ENCODE results near the gene ATP8B3.
A peak's percentile ranks its signal among the peaks of the same experiment; 100 is the strongest.

The ATP8B3 gene

GRCh38 chr19:1768918-1769644, 43.0 kb downstream of the ATP8B3 start:
- Histone ChIP-seq H4K20me1 (ENCODE audit: insufficient read depth, low read length) (no peaks in the 10 kb centered on the region), H3K4me3 (ENCODE audit: low read depth in 1 of 2, low read length in 2 of 2) (no peak overlapping the region), H3K4me1 (ENCODE audit: insufficient read depth, low read length) (peaks cover 16% of the 10 kb centered on the region), H3K9me3 (ENCODE audit: insufficient read depth, low read length, severe bottlenecking) (peaks cover 11% of the 10 kb centered on the region), H3K9ac (ENCODE audit: low read depth, low read length) (no peak overlapping the region), H3K27ac (ENCODE audit: low read length) (no peak overlapping the region), H3K36me3 (ENCODE audit: insufficient read depth, low read length) (no peaks in the 10 kb centered on the region), H3K27me3 (ENCODE audit: insufficient read depth, low read length, poor library complexity) (no peaks in the 10 kb centered on the region), H2AFZ (ENCODE audit: low read depth, low read length) (no peak overlapping the region), H3K79me2 (ENCODE audit: insufficient read depth, low read length) (no peaks in the 10 kb centered on the region), H3K4me2 (ENCODE audit: insufficient read depth, low read length) (no peak overlapping the region)
- ATAC-seq (ENCODE audit: insufficient read depth, low read depth) = no peak
- no peak for DNase-seq
- no peak for TF ChIP-seq CTCF (IDR thresholded peaks at IDR 0.05; ENCODE audit: borderline replicate concordance, extremely low read depth, low read length, poor library complexity, severe bottlenecking)
- TF ChIP-seq EZH2 (IDR thresholded peaks at IDR 0.05; ENCODE audit: borderline replicate concordance, low read depth, low read length, severe bottlenecking) = no peak

- Histone ChIP-seq H3K4me2 (ENCODE audit: insufficient read depth, low read length) (peak overlapping the region; percentile 46; the same call in 1 of the 2 replicates), H4K20me1 (ENCODE audit: insufficient read depth, low read length) (no peaks in the 10 kb centered on the region), H2AFZ (ENCODE audit: low read depth, low read length) (no peak overlapping the region), H3K79me2 (ENCODE audit: insufficient read depth, low read length) (no peaks in the 10 kb centered on the region), H3K36me3 (ENCODE audit: insufficient read depth, low read length) (no peaks in the 10 kb centered on the region), H3K27ac (ENCODE audit: low read length) (no peak overlapping the region), H3K9ac (ENCODE audit: low read depth, low read length) (0 out of 2 replicates have a peak overlapping the region, but pooled peaks have one; percentile 21), H3K27me3 (ENCODE audit: insufficient read depth, low read length, poor library complexity) (no peaks in the 10 kb centered on the region), H3K4me3 (ENCODE audit: low read depth in 1 of 2, low read length in 2 of 2) (no peak overlapping the region), H3K4me1 (ENCODE audit: insufficient read depth, low read length) (peaks cover 16% of the 10 kb centered on the region), H3K9me3 (ENCODE audit: insufficient read depth, low read length, severe bottlenecking) (peaks cover 11% of the 10 kb centered on the region)
- TF ChIP-seq EZH2 (IDR thresholded peaks at IDR 0.05; ENCODE audit: borderline replicate concordance, low read depth, low read length, severe bottlenecking) (no peak), CTCF (IDR thresholded peaks at IDR 0.05; ENCODE audit: borderline replicate concordance, extremely low read depth, low read length, poor library complexity, severe bottlenecking) (peak; percentile 34)
- DNase-seq (no peak), ATAC-seq (ENCODE audit: insufficient read depth, low read depth) (no peak)
Measured at GRCh38 chr19:1768248-1768647, 43.8 kb downstream of the ATP8B3 start.

GRCh38 chr19:1767464-1767933, 44.6 kb downstream of the ATP8B3 start:
- Histone ChIP-seq H3K27ac (ENCODE audit: low read length) (0 out of 2 replicates have a peak overlapping the region, but pooled peaks have one; percentile 26), H3K27me3 (ENCODE audit: insufficient read depth, low read length, poor library complexity) (no peaks in the 10 kb centered on the region), H3K4me1 (ENCODE audit: insufficient read depth, low read length) (peaks cover 16% of the 10 kb centered on the region), H3K4me3 (ENCODE audit: low read depth in 1 of 2, low read length in 2 of 2) (peak overlapping the region in 1 of 2 experiments; percentile 3; a peak in 1 of 4 replicates), H3K4me2 (ENCODE audit: insufficient read depth, low read length) (peak overlapping the region; percentile 46), H2AFZ (ENCODE audit: low read depth, low read length) (peak overlapping the region; percentile 59), H3K9me3 (ENCODE audit: insufficient read depth, low read length, severe bottlenecking) (peaks cover 11% of the 10 kb centered on the region), H3K9ac (ENCODE audit: low read depth, low read length) (peak overlapping the region; percentile 21), H3K79me2 (ENCODE audit: insufficient read depth, low read length) (no peaks in the 10 kb centered on the region), H4K20me1 (ENCODE audit: insufficient read depth, low read length) (no peaks in the 10 kb centered on the region), H3K36me3 (ENCODE audit: insufficient read depth, low read length) (no peaks in the 10 kb centered on the region)
- DNase-seq = peak; percentile 81
- TF ChIP-seq EZH2 (IDR thresholded peaks at IDR 0.05; ENCODE audit: borderline replicate concordance, low read depth, low read length, severe bottlenecking) = no peak
- TF ChIP-seq CTCF (IDR thresholded peaks at IDR 0.05; ENCODE audit: borderline replicate concordance, extremely low read depth, low read length, poor library complexity, severe bottlenecking) = peak; percentile 98
- ATAC-seq (ENCODE audit: insufficient read depth, low read depth) = peak; percentile 89

All from DND-41 (cell line).